K562 (cell line): ENCODE data around the gene C1QTNF3. TPM values are rescaled to one million over a fixed set of nuclear protein-coding genes. Genes with fewer than 3 reads are reported as not detected.

Source experiments
- ATAC-seq: fragments of 200-7000 bp; cut with Tn5 transposase; 3 replicates; pipeline ENCODE4 v1.9.1; 2020; ENCODE audit warnings: moderate library complexity
- BruUV-seq: library from RNA; stranded (reverse); fragments of 400-500 nt; replicated peaks from 2 replicates; lab custom pipeline; 2021; lab: Mats Ljungman, UMichigan
- CTCF ChIA-PET: fragments of 300-600 bp; formaldehyde crosslinking; extraction: SDS; loops from one replicate; lab custom pipeline; 2021; ENCODE audit warnings: low intra/inter-chr PET ratio; lab: Yijun Ruan, JAX
- POLR2A ChIA-PET: fragments of 300-600, 350-650 bp; sonication (Branson Sonifier 250); formaldehyde crosslinking; extraction: SDS; loops from one replicate; lab custom pipeline; 2021; ENCODE audit warnings: antibody characterized with exemption, inconsistent platforms; lab: Yijun Ruan, JAX
- DNase-seq, 4 experiments: peaks; one replicate each; pipeline versions ENCODE4 v3.0.0 to v3.0.0-alpha.2; 2011 to 2018; ENCODE audit warnings: low spot score in 3 of 4, mixed read lengths in 3 of 4; ENCODE audit errors: extremely low read depth in 1 of 4
- FAIRE-seq: peaks from 2 replicates; lab custom pipeline; 2011; peaks lifted over from hg19 to GRCh38; lab: Jason Lieb, UNC
- H2AFZ ChIP-seq: 2 replicates; pipeline ENCODE4 v1.6.0; 2011; ENCODE audit warnings: low read depth, low read length, control low read depth, inconsistent platforms
- H3K27ac ChIP-seq: fragments of 200-600 bp; 3 replicates; pipeline ENCODE4 v1.8.0; 2011; ENCODE audit warnings: low read depth, mild to moderate bottlenecking, control low read depth, inconsistent platforms, low read length, moderate library complexity, mixed read lengths; ENCODE audit errors: extremely low read depth
- H3K27me3 ChIP-seq, 2 experiments: fragments of 300-600 bp in 1 of 2; 2 replicates in 1 of 2; 3 replicates in 1 of 2; pipeline versions ENCODE4 v1.6.0 to v1.8.0; 2011; ENCODE audit warnings: inconsistent platforms in 2 of 2, low read length in 2 of 2, mild to moderate bottlenecking in 1 of 2, mixed read lengths in 1 of 2, moderate library complexity in 1 of 2; ENCODE audit not compliant: control insufficient read depth in 2 of 2, insufficient read depth in 2 of 2
- H3K36me3 ChIP-seq: fragments of 300-600 bp; 3 replicates; pipeline ENCODE4 v1.8.0; 2011; ENCODE audit warnings: mild to moderate bottlenecking, low read length, inconsistent platforms; ENCODE audit not compliant: control insufficient read depth, insufficient read depth
- H3K4me1 ChIP-seq, 2 experiments: fragments of 200-600 bp in 1 of 2; replicated peaks in 1 of 2; 2 replicates in 1 of 2; 3 replicates in 1 of 2; pipeline versions ENCODE4 v1.5.1 to v1.8.0; 2011; ENCODE audit warnings: inconsistent platforms in 2 of 2, low read length in 2 of 2, mild to moderate bottlenecking in 1 of 2, mixed read lengths in 1 of 2, moderate library complexity in 1 of 2; ENCODE audit not compliant: control insufficient read depth in 2 of 2, insufficient read depth in 2 of 2
- H3K4me2 ChIP-seq: 2 replicates; pipeline ENCODE4 v1.6.1; 2011; ENCODE audit warnings: low read length, control low read depth, inconsistent platforms, mixed read lengths; ENCODE audit not compliant: insufficient read depth
- H3K4me3 ChIP-seq: fragments of 200-600 bp; sonication (generic), shearing (Covaris generic); 2 replicates; pipeline ENCODE4 v1.5.1; 2016; ENCODE audit warnings: control low read depth, inconsistent platforms
- H3K79me2 ChIP-seq: fragments of 200-600 bp; 3 replicates; pipeline ENCODE4 v1.8.0; 2011; ENCODE audit warnings: low read length, inconsistent platforms; ENCODE audit not compliant: control insufficient read depth, insufficient read depth
- H3K9ac ChIP-seq, 2 experiments: 2 replicates each; pipeline versions ENCODE4 v1.6.0 to v1.6.1; 2011; ENCODE audit warnings: low read depth in 2 of 2, low read length in 2 of 2, control low read depth in 1 of 2, inconsistent platforms in 1 of 2, mild to moderate bottlenecking in 1 of 2, mixed read lengths in 1 of 2; ENCODE audit not compliant: insufficient read depth in 1 of 2
- H3K9me1 ChIP-seq: one replicate; pipeline ENCODE4 v1.6.0; 2011; ENCODE audit warnings: inconsistent platforms, mild to moderate bottlenecking, low read length, moderate library complexity; ENCODE audit not compliant: control insufficient read depth, insufficient read depth
- H3K9me3 ChIP-seq: replicated peaks from 2 replicates; pipeline ENCODE4 v1.5.1; 2011; ENCODE audit warnings: low read depth, low read length, inconsistent platforms; ENCODE audit not compliant: control insufficient read depth, insufficient read depth
- H4K20me1 ChIP-seq: replicated peaks from 2 replicates; pipeline ENCODE4 v1.6.1; 2011; ENCODE audit warnings: low read length, inconsistent platforms, mixed read lengths; ENCODE audit not compliant: control insufficient read depth, insufficient read depth
- EHMT2 ChIP-seq: fragments of 450-650 bp; IDR thresholded peaks from 2 replicates; pipeline ENCODE4 v1.6.1; 2018; ENCODE audit warnings: antibody characterized with exemption
- KDM2B ChIP-seq: fragments of 250-450 bp; sonication (Bioruptor Pico); IDR thresholded peaks from 2 replicates; pipeline ENCODE4 v1.8.0; 2021; ENCODE audit warnings: mild to moderate bottlenecking, moderate library complexity
- MED1 ChIP-seq: sonication (generic); formaldehyde crosslinking; IDR thresholded peaks from 2 replicates; pipeline ENCODE4 v1.8.1; 2023; ENCODE audit warnings: missing genetic modification reagents, borderline replicate concordance
- MEIS2 ChIP-seq: fragments of 450-650 bp; IDR thresholded peaks from 2 replicates; pipeline ENCODE4 v1.6.1; 2014; ENCODE audit warnings: mild to moderate bottlenecking; ENCODE audit not compliant: partially characterized antibody
- PTTG1 ChIP-seq: fragments of 450-650 bp; IDR thresholded peaks from 2 replicates; pipeline ENCODE4 v1.6.1; 2016; ENCODE audit warnings: low read depth, mild to moderate bottlenecking, missing genetic modification characterization, missing compliant biosample characterization
- SMARCA4 ChIP-seq: fragments of 450-650 bp; IDR thresholded peaks from 2 replicates; pipeline ENCODE4 v1.6.1; 2016
- TBP ChIP-seq: optimal IDR thresholded peaks from 2 replicates; pipeline ENCODE3; 2011; ENCODE audit warnings: low read depth, low read length, improper control_type of control experiment
- U2AF1 ChIP-seq: fragments of 200-400 bp; formaldehyde crosslinking; optimal IDR thresholded peaks from 2 replicates; pipeline ENCODE3; 2017; ENCODE audit warnings: mild to moderate bottlenecking, low read depth, low read length, moderate library complexity
- ZFP91 ChIP-seq: sonication (generic); formaldehyde crosslinking; IDR thresholded peaks from 2 replicates; pipeline ENCODE4 v1.8.0; 2022; ENCODE audit warnings: mild to moderate bottlenecking, missing genetic modification reagents
- ZNF263 ChIP-seq: sonication (generic); formaldehyde crosslinking; IDR thresholded peaks from 2 replicates; pipeline ENCODE4 v1.8.0; 2022; ENCODE audit warnings: mild to moderate bottlenecking, missing genetic modification reagents, borderline replicate concordance
- WGBS: fragments of 100-300 bp; shearing (Covaris generic); methylation state at CpG from one replicate; pipeline ENCODE4 v1.1.6; 2016; ENCODE audit warnings: low coverage, mixed read lengths; ENCODE audit not compliant: insufficient coverage; ENCODE audit errors: missing lambda C conversion rate; 5-methylcytosine and 5-hydroxymethylcytosine counted together
- in situ Hi-C: fragments of 300-500 bp; cut with MboI; formaldehyde crosslinking; loops from 4 replicates; pipeline ENCODE4 v1.15.0; 2018; ENCODE audit warnings: inconsistent platforms, mixed read lengths
- intact Hi-C: fragments of 100-400 bp; cut with micrococcal nuclease; formaldehyde crosslinking; loops from 2 replicates; pipeline ENCODE4 v1.14.2; 2022
- polyA plus RNA-seq, 8 experiments: library from polyadenylated mRNA; depleted of rRNA in 4 of 8; stranded (reverse) in 5 of 8; unstranded in 3 of 8; fragments of >200 nt; fragmentation: Nextera tagmentation in 2 of 8; fragmentation: Illumina TruSeq in 1 of 8; extraction: Ambion mirVana in 2 of 8; extraction: Trizol in 1 of 8; gene quantifications; 2 replicates each; pipeline versions ENCODE4 v1.2.1 to v1.2.3, GENCODE V29; 2011 to 2014; ENCODE audit warnings: inconsistent platforms in 1 of 8, missing spikeins in 1 of 8
- total RNA-seq, 7 experiments: library from RNA; depleted of rRNA in 6 of 7; stranded (reverse); fragments of >200 nt in 6 of 7; fragmentation: Illumina TruSeq in 2 of 7; extraction: Trizol in 2 of 7; gene quantifications; 2 replicates each; pipeline versions ENCODE4 v1.2.1 to v1.2.3, GENCODE V29; 2011 to 2021; ENCODE audit warnings: low replicate concordance in 1 of 7

Gene C1QTNF3
- total and polyA plus RNA-seq, 9 of the 15 experiments (the other 6 are each of a cell fraction or from before 2014, with no cell fraction given) = 0.51 to 3.3 (median 2.0) TPM

- TF ChIP-seq ZNF263 (CRISPR knock-in tag) (no peak), MEIS2 (no peak), MED1 (CRISPR knock-in tag) (no peak), SMARCA4 (no peak), TBP (no peak), EHMT2 (no peak), U2AF1 (no peak), KDM2B (CRISPR knock-in tag) (no peak)
Observed at GRCh38 chr5:34038390-34038789, 4.6 kb downstream of the C1QTNF3 start (continued).

- Histone ChIP-seq H3K79me2 (no peaks in the 10 kb centered on the region), H3K9ac (no peak overlapping the region), H3K36me3 (no peaks in the 10 kb centered on the region), H3K4me3 (no peak overlapping the region), H3K4me2 (no peak overlapping the region), H3K27ac (no peak overlapping the region), H2AFZ (no peak overlapping the region), H3K9me1 (no peaks in the 10 kb centered on the region), H4K20me1 (no peaks in the 10 kb centered on the region), H3K9me3 (no peaks in the 10 kb centered on the region), H3K27me3 (peaks cover 0 to 5% of the 10 kb centered on the region in 2 experiments; a peak in 2 of 5 replicates), H3K4me1 (no peaks in the 10 kb centered on the region)
- intact Hi-C loops (no loop called here), in situ Hi-C loops (no loop called here)
- FAIRE-seq (no peak), ATAC-seq (no peak), DNase-seq (no peak)
- CTCF ChIA-PET = no interaction called here
- no TSS peak for BruUV-seq
- POLR2A ChIA-PET = no interaction called here
- WGBS = 0% methylated on average over 3 of the region's 3 CpGs
- no peak for TF ChIP-seq ZFP91
- no peak for TF ChIP-seq PTTG1 (tag)
Observed at GRCh38 chr5:34037726-34038125, 5.3 kb downstream of the C1QTNF3 start.
